ENCODE results near the gene GPATCH1. TPM values are rescaled to one million over a fixed set of nuclear protein-coding genes. Genes with fewer than 3 reads are reported as not detected.
A peak's percentile ranks its signal among the peaks of the same experiment; 100 is the strongest.

Gene GPATCH1
- total and polyA plus RNA-seq, 2 of the 13 experiments (the other 11 are each of a cell fraction or from before 2014, with no cell fraction given), result 6.8 to 6.9 TPM

DNA sequence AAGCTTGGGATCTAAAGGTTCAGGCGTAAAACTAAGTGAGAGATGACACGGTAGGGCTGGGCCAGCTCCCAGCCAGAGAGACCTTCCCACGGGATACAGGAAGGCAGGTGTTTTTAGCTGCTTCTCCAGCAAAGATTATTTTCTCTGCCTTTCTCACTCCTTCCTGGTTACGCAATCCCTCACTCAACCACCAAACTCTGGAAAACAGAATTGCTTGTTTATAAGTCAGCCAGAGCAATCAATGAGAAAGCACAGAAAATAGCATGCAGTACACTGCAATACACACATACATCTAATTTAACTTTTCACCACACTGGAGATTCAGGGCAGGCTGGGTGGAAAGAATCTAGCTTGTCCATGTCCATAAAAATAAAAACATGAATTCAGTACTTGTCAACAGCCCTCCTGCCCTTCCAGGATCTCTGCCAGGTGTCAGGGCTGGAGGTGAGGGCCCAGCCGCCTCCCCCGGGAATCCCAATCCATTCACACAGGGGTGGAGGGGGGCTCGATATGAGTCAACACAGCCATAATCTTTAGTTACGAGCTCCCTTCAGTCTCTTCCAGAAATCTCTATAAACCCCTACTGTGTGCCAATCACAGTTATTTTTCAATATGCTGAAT, 28.5 kb upstream of the GPATCH1 start (continued):
- TF ChIP-seq ZNF281 (CRISPR knock-in tag; IDR thresholded peaks at IDR 0.05; ENCODE audit: borderline replicate concordance) (0 out of 2 replicates have a peak, but pooled peaks have one; percentile 11), ZSCAN20 (CRISPR knock-in tag; IDR thresholded peaks at IDR 0.05; ENCODE audit: borderline replicate concordance) (no peak), ZNF607 (CRISPR knock-in tag; IDR thresholded peaks at IDR 0.05; ENCODE audit: borderline replicate concordance) (no peak), MTF1 (CRISPR knock-in tag; IDR thresholded peaks at IDR 0.05) (no peak), SIX4 (CRISPR knock-in tag; IDR thresholded peaks at IDR 0.05) (no peak), ZNF430 (CRISPR knock-in tag; IDR thresholded peaks at IDR 0.05) (no peak), ZNF12 (CRISPR knock-in tag; IDR thresholded peaks at IDR 0.05) (no peak), ZBTB21 (CRISPR knock-in tag; IDR thresholded peaks at IDR 0.05) (no peak), ZNF605 (CRISPR knock-in tag; IDR thresholded peaks at IDR 0.05) (peak; percentile 45; the same call in 1 of the 2 replicates), CREB1 (IDR thresholded peaks at IDR 0.05) (no peak), CREB1 (CRISPR knock-in tag; IDR thresholded peaks at IDR 0.05) (peak; percentile 39), REL (CRISPR knock-in tag; conservative IDR thresholded peaks at IDR 0.05) (no peak), MBD4 (IDR thresholded peaks at IDR 0.05; ENCODE audit: borderline replicate concordance, low read length) (no peak), DPF2 (CRISPR knock-in tag; IDR thresholded peaks at IDR 0.05; ENCODE audit: borderline replicate concordance, low read depth) (peak; percentile 46; the same call in 1 of the 2 replicates), ZNF878 (CRISPR knock-in tag; IDR thresholded peaks at IDR 0.05) (peak; percentile 70; the same call in 1 of the 2 replicates), MXD4 (CRISPR knock-in tag; IDR thresholded peaks at IDR 0.05) (no peak), KLF12 (CRISPR knock-in tag; IDR thresholded peaks at IDR 0.05; ENCODE audit: borderline replicate concordance) (0 out of 2 replicates have a peak, but pooled peaks have one; percentile 29), ARID2 (CRISPR knock-in tag; IDR thresholded peaks at IDR 0.05; ENCODE audit: borderline replicate concordance) (no peak)
- TF ChIP-seq, protein P1, sequence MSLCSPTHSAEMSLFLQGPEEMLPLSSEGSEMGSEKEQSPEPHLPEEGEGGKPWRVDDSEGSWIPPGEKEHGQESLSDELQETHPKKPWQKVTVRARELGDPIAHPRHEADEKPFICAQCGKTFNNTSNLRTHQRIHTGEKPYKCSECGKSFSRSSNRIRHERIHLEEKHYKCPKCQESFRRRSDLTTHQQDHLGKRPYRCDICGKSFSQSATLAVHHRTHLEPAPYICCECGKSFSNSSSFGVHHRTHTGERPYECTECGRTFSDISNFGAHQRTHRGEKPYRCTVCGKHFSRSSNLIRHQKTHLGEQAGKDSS (CRISPR knock-in tag; IDR thresholded peaks at IDR 0.05; ENCODE audit: borderline replicate concordance, low read depth), result no peak
- TF ChIP-seq, protein P2, sequence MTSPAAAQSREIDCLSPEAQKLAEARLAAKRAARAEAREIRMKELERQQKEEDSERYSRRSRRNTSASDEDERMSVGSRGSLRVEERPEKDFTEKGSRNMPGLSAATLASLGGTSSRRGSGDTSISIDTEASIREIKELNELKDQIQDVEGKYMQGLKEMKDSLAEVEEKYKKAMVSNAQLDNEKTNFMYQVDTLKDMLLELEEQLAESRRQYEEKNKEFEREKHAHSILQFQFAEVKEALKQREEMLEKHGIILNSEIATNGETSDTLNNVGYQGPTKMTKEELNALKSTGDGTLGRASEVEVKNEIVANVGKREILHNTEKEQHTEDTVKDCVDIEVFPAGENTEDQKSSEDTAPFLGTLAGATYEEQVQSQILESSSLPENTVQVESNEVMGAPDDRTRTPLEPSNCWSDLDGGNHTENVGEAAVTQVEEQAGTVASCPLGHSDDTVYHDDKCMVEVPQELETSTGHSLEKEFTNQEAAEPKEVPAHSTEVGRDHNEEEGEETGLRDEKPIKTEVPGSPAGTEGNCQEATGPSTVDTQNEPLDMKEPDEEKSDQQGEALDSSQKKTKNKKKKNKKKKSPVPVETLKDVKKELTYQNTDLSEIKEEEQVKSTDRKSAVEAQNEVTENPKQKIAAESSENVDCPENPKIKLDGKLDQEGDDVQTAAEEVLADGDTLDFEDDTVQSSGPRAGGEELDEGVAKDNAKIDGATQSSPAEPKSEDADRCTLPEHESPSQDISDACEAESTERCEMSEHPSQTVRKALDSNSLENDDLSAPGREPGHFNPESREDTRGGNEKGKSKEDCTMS (CRISPR knock-in tag; conservative IDR thresholded peaks at IDR 0.05), result no peak
- TF ChIP-seq, protein P3, sequence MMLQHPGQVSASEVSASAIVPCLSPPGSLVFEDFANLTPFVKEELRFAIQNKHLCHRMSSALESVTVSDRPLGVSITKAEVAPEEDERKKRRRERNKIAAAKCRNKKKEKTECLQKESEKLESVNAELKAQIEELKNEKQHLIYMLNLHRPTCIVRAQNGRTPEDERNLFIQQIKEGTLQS (CRISPR knock-in tag; IDR thresholded peaks at IDR 0.05), result no peak
- TF ChIP-seq, protein P4, sequence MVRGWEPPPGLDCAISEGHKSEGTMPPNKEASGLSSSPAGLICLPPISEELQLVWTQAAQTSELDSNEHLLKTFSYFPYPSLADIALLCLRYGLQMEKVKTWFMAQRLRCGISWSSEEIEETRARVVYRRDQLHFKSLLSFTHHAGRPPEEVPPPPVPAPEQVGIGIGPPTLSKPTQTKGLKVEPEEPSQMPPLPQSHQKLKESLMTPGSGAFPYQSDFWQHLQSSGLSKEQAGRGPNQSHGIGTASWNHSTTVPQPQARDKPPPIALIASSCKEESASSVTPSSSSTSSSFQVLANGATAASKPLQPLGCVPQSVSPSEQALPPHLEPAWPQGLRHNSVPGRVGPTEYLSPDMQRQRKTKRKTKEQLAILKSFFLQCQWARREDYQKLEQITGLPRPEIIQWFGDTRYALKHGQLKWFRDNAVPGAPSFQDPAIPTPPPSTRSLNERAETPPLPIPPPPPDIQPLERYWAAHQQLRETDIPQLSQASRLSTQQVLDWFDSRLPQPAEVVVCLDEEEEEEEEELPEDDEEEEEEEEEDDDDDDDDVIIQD (CRISPR knock-in tag; IDR thresholded peaks at IDR 0.05; ENCODE audit: low read depth), result peak; percentile 62; the same call in 1 of the 2 replicates
